Neural cell (in vitro differentiated cells): ENCODE measurements around the gene MSANTD3. TPM values are rescaled to one million over a fixed set of nuclear protein-coding genes. Genes with fewer than 3 reads are reported as not detected.

Source experiments
- H2AFZ ChIP-seq: fragments of 200-600, 300-800 bp; sonication (generic), shearing (Covaris generic); 2 replicates; pipeline ENCODE4 v1.6.0; 2014; ENCODE audit warnings: low read depth, mild to moderate bottlenecking, antibody characterized with exemption, low read length, moderate library complexity
- H3F3A ChIP-seq: fragments of 200-600 bp; shearing (Covaris generic); 2 replicates; pipeline ENCODE4 v1.6.1; 2016; ENCODE audit warnings: mild to moderate bottlenecking, moderate library complexity, mixed read lengths, antibody characterized with exemption, low read length; ENCODE audit not compliant: insufficient read depth, poor library complexity, severe bottlenecking
- H3K27ac ChIP-seq: fragments of 200-600, 300-800 bp; sonication (generic), shearing (Covaris generic); 2 replicates; pipeline ENCODE4 v1.5.1; 2014; ENCODE audit warnings: mild to moderate bottlenecking, low read length, moderate library complexity
- H3K27me3 ChIP-seq: fragments of 300-800, 200-600 bp; sonication (generic), shearing (Covaris generic); 2 replicates; pipeline ENCODE4 v1.6.0; 2014; ENCODE audit warnings: mild to moderate bottlenecking, low read depth, low read length, moderate library complexity; ENCODE audit not compliant: insufficient read depth
- H3K36me3 ChIP-seq: fragments of 300-800, 200-600 bp; sonication (generic), shearing (Covaris generic); 2 replicates; pipeline ENCODE4 v1.5.1; 2014; ENCODE audit warnings: mild to moderate bottlenecking, antibody characterized with exemption, low read length, moderate library complexity; ENCODE audit not compliant: insufficient read depth
- H3K4me2 ChIP-seq: fragments of 300-800, 200-600 bp; sonication (generic), shearing (Covaris generic); 2 replicates; pipeline ENCODE4 v1.6.0; 2014; ENCODE audit warnings: mild to moderate bottlenecking, low read length
- H3K4me3 ChIP-seq: fragments of 300-800, 200-600 bp; sonication (generic), shearing (Covaris generic); 2 replicates; pipeline ENCODE4 v1.5.1; 2014; ENCODE audit warnings: mild to moderate bottlenecking, low read length, moderate library complexity
- H3K79me2 ChIP-seq: fragments of 200-600 bp; shearing (Covaris generic); replicated peaks from 2 replicates; pipeline ENCODE4 v1.6.0; 2014; ENCODE audit warnings: mild to moderate bottlenecking, low read length, moderate library complexity; ENCODE audit not compliant: insufficient read depth
- H3K9ac ChIP-seq: fragments of 300-800, 200-600 bp; sonication (generic), shearing (Covaris generic); 2 replicates; pipeline ENCODE4 v1.6.1; 2016; ENCODE audit warnings: mild to moderate bottlenecking, low read length, mixed read lengths
- H3K9me2 ChIP-seq: fragments of 200-600 bp; shearing (Covaris generic); 2 replicates; pipeline ENCODE4 v1.6.1; 2016; ENCODE audit warnings: mild to moderate bottlenecking, low read length, mixed read lengths; ENCODE audit not compliant: insufficient read depth
- H3K9me3 ChIP-seq: fragments of 200-600, 300-800 bp; sonication (generic), shearing (Covaris generic); 2 replicates; pipeline ENCODE4 v1.6.1; 2016; ENCODE audit warnings: mild to moderate bottlenecking, mixed run types, low read length, moderate library complexity, mixed read lengths
- H4K20me1 ChIP-seq: fragments of 200-600 bp; shearing (Covaris generic); 2 replicates; pipeline ENCODE4 v1.6.1; 2016; ENCODE audit warnings: mild to moderate bottlenecking, mixed run types; ENCODE audit not compliant: insufficient read depth
- CTCF ChIP-seq: fragments of 450-650 bp; IDR thresholded peaks from 2 replicates; pipeline ENCODE4 v1.5.1; 2014; ENCODE audit warnings: antibody characterized with exemption, mild to moderate bottlenecking, moderate library complexity; ENCODE audit not compliant: poor library complexity, severe bottlenecking
- EP300 ChIP-seq: fragments of 450-650 bp; conservative IDR thresholded peaks from 2 replicates; pipeline ENCODE4 v1.6.1; 2014; ENCODE audit warnings: antibody characterized with exemption, mild to moderate bottlenecking, moderate library complexity; ENCODE audit not compliant: poor library complexity, severe bottlenecking
- EZH2 ChIP-seq: fragments of 200-600, 300-800 bp; shearing (Covaris generic), sonication (generic); IDR thresholded peaks from 2 replicates; pipeline ENCODE4 v1.6.1; 2014; ENCODE audit warnings: antibody characterized with exemption, low read length, borderline replicate concordance, mild to moderate bottlenecking; ENCODE audit not compliant: insufficient read depth, poor library complexity, severe bottlenecking
- MXI1 ChIP-seq: fragments of 450-650 bp; conservative IDR thresholded peaks from 2 replicates; pipeline ENCODE4 v1.6.1; 2014; ENCODE audit warnings: antibody characterized with exemption, mild to moderate bottlenecking; ENCODE audit not compliant: poor library complexity, severe bottlenecking
- POLR2AphosphoS5 ChIP-seq: IDR thresholded peaks from 2 replicates; pipeline ENCODE4 v1.6.1; 2012
- RAD21 ChIP-seq: fragments of 450-650 bp; conservative IDR thresholded peaks from 2 replicates; pipeline ENCODE4 v1.6.1; 2014; ENCODE audit warnings: antibody characterized with exemption, mild to moderate bottlenecking, moderate library complexity
- REST ChIP-seq: IDR thresholded peaks from 2 replicates; pipeline ENCODE4 v1.6.1; 2012; ENCODE audit warnings: borderline replicate concordance
- SMC3 ChIP-seq: fragments of 450-650 bp; conservative IDR thresholded peaks from 2 replicates; pipeline ENCODE4 v1.6.1; 2014; ENCODE audit warnings: antibody characterized with exemption, mild to moderate bottlenecking, moderate library complexity; ENCODE audit not compliant: poor library complexity
- TAF1 ChIP-seq: IDR thresholded peaks from 2 replicates; pipeline ENCODE4 v1.6.1; 2012; ENCODE audit warnings: low read depth
- polyA plus RNA-seq: library from polyadenylated mRNA; depleted of rRNA; stranded (reverse); fragments of >200 nt; gene quantifications from 2 replicates; pipeline ENCODE4 v1.2.3, GENCODE V29; 2014

MSANTD3 gene
- polyA plus RNA-seq, 1 donor from 2014 or later, result 82.6 TPM

- Histone ChIP-seq H3K9ac (no peak overlapping the region), H4K20me1 (no peaks in the 10 kb centered on the region), H3K4me3 (no peak overlapping the region), H3K36me3 (no peaks in the 10 kb centered on the region), H3K27ac (no peak overlapping the region), H3K9me3 (no peaks in the 10 kb centered on the region), H3K27me3 (no peaks in the 10 kb centered on the region), H2AFZ (no peak overlapping the region), H3K9me2 (no peaks in the 10 kb centered on the region), H3F3A (no peaks in the 10 kb centered on the region), H3K79me2 (no peaks in the 10 kb centered on the region), H3K4me2 (no peak overlapping the region)
- no peak for TF ChIP-seq POLR2AphosphoS5
- TF ChIP-seq SMC3, result no peak
- no peak for TF ChIP-seq EP300
- TF ChIP-seq RAD21, result no peak
- TF ChIP-seq CTCF, result no peak
- no peak for TF ChIP-seq TAF1
- TF ChIP-seq REST, result no peak
- no peak for TF ChIP-seq EZH2
Measured at GRCh38 chr9:100396769-100397168, 30.2 kb upstream of the MSANTD3 start.

- no peak overlapping the region for H2AFZ ChIP-seq
- H3K36me3 ChIP-seq, result no peaks in the 10 kb centered on the region
- no peaks in the 10 kb centered on the region for H3K9me3 ChIP-seq
- no peaks in the 10 kb centered on the region for H3F3A ChIP-seq
- H4K20me1 ChIP-seq, result no peaks in the 10 kb centered on the region
- H3K27me3 ChIP-seq, result no peaks in the 10 kb centered on the region
- no peak overlapping the region for H3K4me2 ChIP-seq
- no peak for TF ChIP-seq POLR2AphosphoS5
- TF ChIP-seq MXI1, result no peak
- no peak for TF ChIP-seq TAF1
- no peak overlapping the region for H3K9ac ChIP-seq
- no peaks in the 10 kb centered on the region for H3K9me2 ChIP-seq
- H3K79me2 ChIP-seq, result no peaks in the 10 kb centered on the region
- H3K4me3 ChIP-seq, result no peak overlapping the region
- H3K27ac ChIP-seq, result no peak overlapping the region
Measured at GRCh38 chr9:100397529-100398266, 29.2 kb upstream of the MSANTD3 start.
